Muscle of arm (tissue), 12 donors: ENCODE data around the gene TDRD3. TPM values are rescaled to one million over a fixed set of nuclear protein-coding genes. Genes with fewer than 3 reads are reported as not detected.

ENCODE experiments used
- DNase-seq: peaks from one replicate; pipeline ENCODE4 v3.0.0-alpha.2; 2013
- polyA plus RNA-seq, 12 donors: library from polyadenylated mRNA; unstranded; fragments of 120-200 nt; gene quantifications; one replicate each; pipeline ENCODE4 v1.2.1, GENCODE V29; 2013; ENCODE audit not compliant: insufficient read length in 12 of 12

Gene TDRD3
- polyA plus RNA-seq, 12 donors = 26.8 to 42.4 (median 34.8) TPM; not detected in 1

GRCh38 chr13:60572855-60573254 lies 175.8 kb downstream of the TDRD3 start:
- DNase-seq = no peak

- DNase-seq = no peak
These were observed 177.7 kb downstream of the TDRD3 start for GRCh38 chr13:60574735-60575134.

GRCh38 chr13:60575142-60575541 lies 178.1 kb downstream of the TDRD3 start:
- DNase-seq = no peak

- DNase-seq = no peak
These were observed 180.7 kb downstream of the TDRD3 start for GRCh38 chr13:60577761-60578160.

- DNase-seq = no peak
These were observed 186.3 kb downstream of the TDRD3 start for GRCh38 chr13:60583196-60583888.

- DNase-seq = no peak
These were observed 187.1 kb downstream of the TDRD3 start for GRCh38 chr13:60583911-60584753.

- DNase-seq = no peak
These were observed 188.0 kb downstream of the TDRD3 start for GRCh38 chr13:60584976-60585375.

- DNase-seq = peak; percentile 20
These were observed 194.1 kb downstream of the TDRD3 start for GRCh38 chr13:60590800-60591747.

GRCh38 chr13:60603049-60603448 lies 206.0 kb downstream of the TDRD3 start:
- no peak for DNase-seq

GRCh38 chr13:60604058-60604457 lies 207.0 kb downstream of the TDRD3 start:
- no peak for DNase-seq

GRCh38 chr13:60608954-60609353 lies 211.9 kb downstream of the TDRD3 start:
- no peak for DNase-seq

GRCh38 chr13:60611523-60611922 lies 214.5 kb downstream of the TDRD3 start:
- DNase-seq = no peak

- DNase-seq = no peak
These were observed 215.6 kb downstream of the TDRD3 start for GRCh38 chr13:60612593-60612992.

- DNase-seq = no peak
These were observed 216.1 kb downstream of the TDRD3 start for GRCh38 chr13:60613080-60613479.

- no peak for DNase-seq
These were observed 221.1 kb downstream of the TDRD3 start for GRCh38 chr13:60617991-60618733.

GRCh38 chr13:60619461-60619860 lies 222.4 kb downstream of the TDRD3 start:
- DNase-seq = no peak

- DNase-seq = no peak
These were observed 223.8 kb downstream of the TDRD3 start for GRCh38 chr13:60620611-60621395.

GRCh38 chr13:60623151-60623550 lies 226.1 kb downstream of the TDRD3 start:
- no peak for DNase-seq
